Left forelimb (tissue), 1 donor: ENCODE data around the gene PGGHG.
A peak's percentile ranks its signal among the peaks of the same experiment; 100 is the strongest.

ENCODE experiments used
- DNase-seq: peaks from one replicate; pipeline ENCODE4 v3.0.0-alpha.2; 2018; ENCODE audit warnings: low spot score

The PGGHG gene

GRCh38 chr11:285021-285893, 3.7 kb upstream of the PGGHG start:
- peak; percentile 58 for DNase-seq

GRCh38 chr11:285894-286220, 3.1 kb upstream of the PGGHG start:
- no peak for DNase-seq

- DNase-seq: peak; percentile 33
Measured at GRCh38 chr11:286977-287820, 1.7 kb upstream of the PGGHG start.

- DNase-seq: peak; percentile 9
Measured at GRCh38 chr11:287821-288477, 977 bp upstream of the PGGHG start.

GRCh38 chr11:289398-289711, 429 bp downstream of the PGGHG start:
- DNase-seq: no peak

- DNase-seq: peak; percentile 67
Measured at GRCh38 chr11:289712-290620, 1.0 kb downstream of the PGGHG start.

- peak; percentile 61 for DNase-seq
Measured at GRCh38 chr11:290621-291231, 1.8 kb downstream of the PGGHG start.

GRCh38 chr11:291281-292210, 2.6 kb downstream of the PGGHG start:
- peak; percentile 50 for DNase-seq

GRCh38 chr11:292211-293121, 3.5 kb downstream of the PGGHG start:
- no peak for DNase-seq

GRCh38 chr11:293271-293851, 4.4 kb downstream of the PGGHG start:
- peak; percentile 61 for DNase-seq

GRCh38 chr11:293852-294661, 5.1 kb downstream of the PGGHG start:
- peak; percentile 67 for DNase-seq

GRCh38 chr11:294780-295179, 5.9 kb downstream of the PGGHG start:
- peak; percentile 54 for DNase-seq

- no peak for DNase-seq
Measured at GRCh38 chr11:295351-296170, 6.6 kb downstream of the PGGHG start.

GRCh38 chr11:296171-297050, 7.5 kb downstream of the PGGHG start:
- DNase-seq: peak; percentile 61

GRCh38 chr11:297051-297585, 8.2 kb downstream of the PGGHG start:
- DNase-seq: peak; percentile 62
